ENCODE results near the gene KLHL30.

DNA sequence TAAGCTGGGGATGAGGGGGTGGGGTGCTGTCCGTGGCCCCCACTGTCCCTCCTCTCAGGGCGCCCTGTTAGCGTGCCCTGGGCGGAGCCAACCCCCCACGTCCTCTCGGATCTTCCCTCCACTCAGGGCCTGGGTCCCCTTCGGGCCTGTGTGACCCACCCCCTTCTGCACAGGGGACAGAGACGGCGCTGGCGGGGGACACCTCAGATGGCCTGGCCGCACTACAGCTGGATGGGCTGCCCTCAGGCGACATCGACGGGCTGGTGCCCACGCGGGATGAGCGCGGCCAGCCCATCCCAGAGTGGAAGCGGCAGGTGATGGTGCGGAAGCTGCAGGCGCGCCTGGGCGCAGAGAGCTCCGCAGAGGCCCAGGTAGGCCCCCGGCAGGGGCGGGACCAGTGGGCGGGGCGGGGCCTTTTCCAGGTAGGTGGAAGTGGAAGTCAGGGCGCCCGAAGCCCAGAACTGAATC is 9.9 kb upstream of the KLHL30 start:
- TF ChIP-seq CTCF (IDR thresholded peaks at IDR 0.05): no peak
- TF ChIP-seq POLR2A (IDR thresholded peaks at IDR 0.05): no peak

Measured in breast epithelium (tissue), 3 donors.